GM12875 (cell line): ENCODE results near the gene OR1A1.
"Not testable (repeated sequence)": the region's sequence is repeated elsewhere in the genome, so short reads cannot be mapped to it uniquely, and the experiment has no call there.

Experiments
- H3K4me3 ChIP-seq: one replicate; pipeline ENCODE4 v1.5.1; 2011; ENCODE audit warnings: low read depth, low read length, control low read depth
- CTCF ChIP-seq: IDR thresholded peaks from 2 replicates; pipeline ENCODE4 v1.5.1; 2011; ENCODE audit warnings: low read depth, mild to moderate bottlenecking, control low read depth, inconsistent platforms, low read length, moderate library complexity, borderline replicate concordance; ENCODE audit not compliant: insufficient read depth

The OR1A1 gene

GRCh38 chr17:3207367-3207766, at the start of gene OR1A1:
TSS of gene OR1A1 (plus strand) at chr17:3207667. CDS start at chr17:3215621, 7,954 bp downstream.
- TF ChIP-seq CTCF: no peak

GRCh38 chr17:3167574-3167973, 39.9 kb upstream of the OR1A1 start:
- no peak for TF ChIP-seq CTCF
- H3K4me3 ChIP-seq: no peak overlapping the region

More at GRCh38 chr17:3207367-3207766, at the start of gene OR1A1:
- no peak within 1 kb of the TSS for H3K4me3 ChIP-seq

- H3K4me3 ChIP-seq: no peak overlapping the region
- no peak for TF ChIP-seq CTCF
Measured at GRCh38 chr17:3189961-3190360, 17.5 kb upstream of the OR1A1 start.

- TF ChIP-seq CTCF: no peak
- H3K4me3 ChIP-seq: no peak within 1 kb of the TSS
Measured at GRCh38 chr17:3197219-3197618, 10.2 kb upstream of the OR1A1 start, which contains the start of gene OR1A2. TSS of gene OR1A2 (plus strand) at chr17:3197519. CDS start at chr17:3197519, 0 bp downstream.

GRCh38 chr17:3208484-3208883, 1.0 kb downstream of the OR1A1 start:
- no peak for TF ChIP-seq CTCF
- no peak overlapping the region for H3K4me3 ChIP-seq

GRCh38 chr17:3213001-3213400, 5.5 kb downstream of the OR1A1 start:
- H3K4me3 ChIP-seq: no peak overlapping the region
- TF ChIP-seq CTCF: no peak

GRCh38 chr17:3213587-3213986, 6.1 kb downstream of the OR1A1 start:
- TF ChIP-seq CTCF: no peak
- no peak overlapping the region for H3K4me3 ChIP-seq

- not testable (repeated sequence) for H3K4me3 ChIP-seq
Measured at GRCh38 chr17:3219978-3220377, 12.5 kb downstream of the OR1A1 start.
